Epithelial cell of esophagus (primary cell): ENCODE measurements around the gene PGC.

Source experiments
- DNase-seq: peaks from one replicate; pipeline ENCODE4 v3.0.0; 2010; ENCODE audit warnings: low read depth
- H3K4me3 ChIP-seq: 2 replicates; pipeline ENCODE4 v1.5.1; 2011; ENCODE audit warnings: mild to moderate bottlenecking, low read length, control low read depth
- CTCF ChIP-seq: IDR thresholded peaks from 2 replicates; pipeline ENCODE4 v1.5.1; 2011; ENCODE audit warnings: low read depth, mild to moderate bottlenecking, low read length, control low read depth, inconsistent platforms; ENCODE audit not compliant: insufficient read depth; ENCODE audit errors: missing control alignments

Gene PGC

DNA sequence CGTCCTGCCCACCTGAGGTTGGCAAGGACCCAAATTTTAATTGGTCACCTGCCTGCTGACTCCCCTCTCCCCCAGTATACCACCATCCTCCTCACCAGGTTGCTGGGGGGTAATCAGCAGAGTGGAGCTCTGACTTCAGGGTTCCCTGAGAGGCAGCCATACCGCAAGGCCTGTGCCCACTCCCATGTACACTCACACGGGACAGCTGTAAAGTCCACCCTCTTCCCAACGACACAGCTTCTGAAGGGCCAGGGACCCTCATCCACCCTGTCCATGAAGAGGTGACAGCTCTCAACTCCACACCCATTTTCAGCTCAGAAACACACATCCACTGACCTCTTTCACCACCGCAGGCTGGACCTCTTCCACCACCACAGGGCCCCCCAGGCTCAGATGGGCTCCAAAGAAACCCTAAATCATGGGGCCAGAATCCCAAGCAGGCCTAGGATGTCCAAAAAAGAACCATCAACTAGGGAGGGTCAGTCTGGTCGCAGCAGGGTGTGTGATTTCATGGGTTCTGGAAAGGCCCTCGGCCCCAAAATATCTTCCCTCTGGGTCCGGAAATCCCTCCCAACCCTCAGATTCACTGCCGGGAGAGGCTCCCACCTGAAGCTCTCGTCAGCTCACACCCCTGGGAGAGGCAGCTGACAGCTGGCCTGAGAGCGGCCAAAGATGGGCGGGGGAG is 41.7 kb downstream of the PGC start:
- TF ChIP-seq CTCF = no peak
- no peak overlapping the region for H3K4me3 ChIP-seq
- no peak for DNase-seq

DNA sequence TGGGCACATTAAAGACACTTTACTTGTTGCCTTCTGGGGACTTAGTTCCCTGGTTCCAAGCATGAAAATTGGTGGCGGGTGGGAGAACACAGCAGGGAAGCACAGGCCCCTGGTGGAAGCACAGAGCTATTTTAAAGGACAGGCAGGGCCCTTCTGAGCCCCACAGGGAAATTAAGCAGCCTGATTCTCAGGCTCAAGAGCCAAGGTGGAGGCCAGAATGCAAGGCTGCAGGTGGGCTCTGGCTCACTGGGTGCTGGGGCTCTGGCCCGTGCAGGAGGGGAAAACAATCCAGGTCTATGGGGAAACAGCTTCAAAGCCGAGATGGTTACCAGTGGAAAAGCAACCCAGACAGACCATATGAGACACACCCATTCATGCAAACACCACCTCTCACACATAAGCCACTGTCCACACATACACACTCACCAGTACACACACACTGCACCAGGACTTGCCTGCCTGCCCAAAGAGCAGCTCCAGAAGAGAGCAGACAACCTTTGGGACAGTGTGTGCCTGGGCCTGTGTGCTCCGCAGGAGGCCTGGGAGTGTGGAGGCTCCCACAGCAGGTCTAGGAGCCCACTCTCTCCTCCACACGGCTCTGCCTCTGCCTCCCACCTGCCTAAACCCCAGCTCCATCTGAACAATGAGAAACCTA is 42.4 kb downstream of the PGC start:
- DNase-seq = no peak
- TF ChIP-seq CTCF = no peak
- no peak overlapping the region for H3K4me3 ChIP-seq

- DNase-seq = no peak
- H3K4me3 ChIP-seq = no peak overlapping the region
- TF ChIP-seq CTCF = no peak
Measured at GRCh38 chr6:41704028-41704427, 43.2 kb downstream of the PGC start.

DNA sequence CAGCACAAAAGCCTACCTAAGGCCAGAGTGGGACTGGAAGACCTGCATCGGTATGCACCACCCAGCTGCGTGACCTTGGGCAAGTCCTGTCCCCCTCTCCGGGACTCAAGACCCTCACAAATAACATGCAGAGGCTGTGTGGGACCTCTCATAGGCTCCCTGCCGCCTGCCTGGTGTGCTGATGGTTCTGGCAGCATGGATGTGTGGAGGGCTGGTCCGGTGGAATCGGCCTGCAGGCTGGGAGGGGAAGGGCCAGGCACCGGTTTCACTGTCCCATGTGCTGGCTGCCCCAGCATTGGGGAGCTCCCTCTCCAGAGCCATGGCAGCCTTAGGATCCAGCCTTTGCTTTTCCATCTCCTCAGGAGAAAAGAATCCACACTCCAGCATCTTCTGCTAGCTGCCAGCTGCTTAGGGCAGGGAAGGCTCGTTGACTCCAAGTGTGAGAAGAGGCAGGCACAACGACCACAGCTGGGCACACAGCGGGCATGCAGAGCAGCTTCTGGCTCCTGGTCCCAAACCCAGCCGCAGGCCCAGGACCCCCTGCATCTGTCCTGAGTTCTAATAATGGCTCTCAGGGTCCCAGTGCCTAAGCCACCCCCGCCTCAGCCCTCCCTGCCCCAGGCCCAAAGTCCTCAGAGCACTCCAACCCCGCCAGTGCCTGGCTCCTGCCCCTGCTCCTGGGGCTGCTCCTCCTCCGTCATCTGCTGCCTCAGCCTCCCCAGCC is 44.3 kb downstream of the PGC start:
- no peak overlapping the region for H3K4me3 ChIP-seq
- no peak for TF ChIP-seq CTCF
- DNase-seq = no peak

GRCh38 chr6:41702089-41702745 is 45.0 kb downstream of the PGC start:
- no peak overlapping the region for H3K4me3 ChIP-seq
- no peak for DNase-seq
- TF ChIP-seq CTCF = no peak

DNA sequence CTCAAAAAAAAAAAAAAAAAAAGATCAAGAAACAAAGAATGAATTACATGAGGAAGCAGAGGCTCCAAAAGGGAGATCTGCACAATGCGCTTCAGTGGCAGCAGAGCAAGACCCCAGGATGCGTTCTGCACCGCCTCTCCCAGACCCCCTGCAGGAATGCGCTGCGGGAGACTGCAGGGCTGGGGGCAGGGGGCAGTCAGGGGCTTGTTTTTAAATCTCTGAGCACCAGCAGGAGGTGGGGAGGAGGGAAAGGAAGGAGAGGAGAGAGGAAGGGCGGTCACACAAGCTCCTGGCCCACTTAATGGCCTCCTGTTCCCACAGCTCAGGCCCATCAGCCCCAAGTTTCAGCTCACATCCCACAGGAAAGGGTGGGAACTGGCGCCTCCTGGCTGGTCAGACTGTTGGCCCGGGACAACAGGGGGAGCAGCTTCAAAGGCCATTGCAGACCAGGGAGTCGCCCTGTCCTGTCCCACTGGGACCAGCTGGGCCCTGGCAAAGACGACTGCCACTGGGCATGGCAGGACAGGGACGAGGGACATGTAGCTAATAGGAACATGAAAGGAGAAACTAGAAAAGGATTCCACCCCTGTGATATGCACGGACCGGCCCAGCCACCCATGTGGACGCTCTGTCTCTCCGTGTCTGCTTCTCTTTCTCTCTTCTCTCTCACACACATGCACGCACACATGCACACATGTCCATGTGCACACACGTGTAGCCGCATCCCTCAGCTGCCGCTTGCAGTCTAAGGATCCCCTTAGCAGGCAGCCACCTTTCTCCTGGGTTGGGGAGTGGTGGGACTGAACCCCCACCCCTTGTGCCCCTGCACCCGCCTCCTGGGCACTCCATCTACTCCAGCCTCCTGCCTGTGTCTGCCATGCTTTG is 46.5 kb downstream of the PGC start:
- H3K4me3 ChIP-seq = no peak overlapping the region
- TF ChIP-seq CTCF = no peak
- no peak for DNase-seq
